Hindlimb muscle (tissue), 1 donor: ENCODE results near the gene RFC5. TPM values are rescaled to one million over a fixed set of nuclear protein-coding genes. Genes with fewer than 3 reads are reported as not detected.
"Not testable (repeated sequence)": the region's sequence is repeated elsewhere in the genome, so short reads cannot be mapped to it uniquely, and the experiment has no call there.

Experiments used
- DNase-seq: peaks from one replicate; pipeline ENCODE4 v3.0.0-alpha.2; 2013
- polyA plus RNA-seq: library from polyadenylated mRNA; unstranded; fragments of 120-200 nt; gene quantifications from one replicate; pipeline ENCODE4 v1.2.1, GENCODE V29; 2013; ENCODE audit not compliant: insufficient read length

Gene RFC5
- polyA plus RNA-seq, 1 donor, result 11.5 TPM

- DNase-seq, result no peak
Observed at GRCh38 chr12:118015944-118016343, 559 bp upstream of the RFC5 start.

DNA sequence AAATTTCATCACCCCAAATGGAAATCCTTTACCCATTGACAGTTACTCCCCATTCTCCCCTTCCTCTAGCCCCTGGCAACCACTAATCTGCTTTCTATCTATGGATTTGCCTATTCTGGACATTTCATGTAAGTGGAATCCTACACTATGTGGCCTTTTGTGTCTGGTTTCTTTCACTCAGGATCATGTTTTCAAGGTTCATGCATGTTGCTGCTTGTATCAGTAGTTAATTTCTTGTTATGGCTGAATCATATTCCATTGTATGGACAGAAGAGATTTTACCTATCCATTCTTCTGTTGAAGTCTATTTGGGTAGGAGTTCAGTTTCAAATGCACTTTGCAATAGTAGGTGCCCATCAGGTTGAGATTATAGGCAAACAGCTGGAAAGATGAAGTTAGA is 1.4 kb downstream of the RFC5 start:
- DNase-seq, result no peak

DNA sequence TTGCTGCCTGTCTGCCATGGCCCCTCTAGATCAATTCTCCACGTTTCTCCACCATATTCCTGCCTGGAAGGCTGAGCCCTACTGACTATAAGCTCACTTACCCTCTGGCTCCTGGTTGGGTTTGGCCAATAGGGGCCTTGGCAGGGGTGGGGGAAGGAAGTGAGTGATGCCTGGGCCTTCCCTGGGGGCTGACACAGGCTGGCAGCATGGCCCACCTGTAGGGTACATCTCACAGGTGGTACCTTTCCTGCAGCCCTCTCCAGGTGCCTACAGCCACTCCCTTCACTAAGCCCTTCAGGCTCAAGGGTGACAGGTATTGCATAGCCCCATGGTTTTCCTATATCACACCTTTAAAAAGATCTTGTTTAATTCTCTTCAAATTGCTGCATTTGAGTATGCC is 3.5 kb downstream of the RFC5 start:
- no peak for DNase-seq

GRCh38 chr12:118022097-118022727 is 5.7 kb downstream of the RFC5 start:
- DNase-seq, result not testable (repeated sequence)

DNA sequence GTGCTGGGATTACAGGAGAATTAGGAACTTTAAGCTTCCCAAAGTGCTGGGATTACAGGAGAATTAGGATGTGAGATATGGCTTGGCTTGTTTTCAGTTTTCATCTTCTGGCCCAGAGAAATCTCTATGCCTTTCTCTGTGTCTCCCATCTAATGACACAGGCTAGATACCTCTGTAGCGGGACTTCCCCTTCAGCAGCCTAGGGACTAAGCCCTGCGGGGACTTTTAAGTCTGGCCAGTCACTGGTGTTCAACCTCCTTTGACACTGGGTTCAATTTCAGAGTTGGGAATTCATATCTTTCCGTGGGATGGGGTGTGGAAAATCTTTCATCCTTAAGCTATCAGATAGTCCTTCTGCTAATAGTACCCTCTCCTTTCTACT is 6.2 kb downstream of the RFC5 start:
- DNase-seq, result no peak

DNA sequence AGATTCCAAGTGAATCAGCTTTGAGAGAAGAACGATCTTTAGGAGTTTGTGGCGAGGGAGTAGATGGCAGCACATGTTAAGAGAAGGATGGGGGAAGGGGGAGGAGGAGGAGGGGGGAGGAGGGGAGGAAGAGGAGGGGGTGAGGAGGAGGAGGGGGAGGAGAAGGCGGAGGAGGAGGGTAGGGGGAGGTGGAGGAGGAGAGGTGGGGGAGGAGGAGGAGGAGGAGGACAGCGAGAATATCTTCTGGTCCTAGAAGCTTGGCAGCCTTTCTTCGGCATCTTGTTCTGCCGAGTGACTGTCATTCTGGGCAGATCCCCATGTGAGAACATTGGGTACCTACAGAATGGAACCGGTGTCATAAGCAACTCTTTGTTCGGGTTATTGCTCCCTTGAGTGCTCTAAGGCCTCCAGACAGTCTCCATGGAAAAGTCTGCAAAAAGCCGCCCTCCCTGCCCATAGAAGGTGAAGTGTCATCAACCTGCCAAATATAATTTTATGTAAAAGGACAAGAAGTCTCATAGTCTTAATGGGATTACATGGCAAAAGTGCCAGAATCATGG is 6.9 kb downstream of the RFC5 start:
- no peak for DNase-seq

GRCh38 chr12:118025168-118025567 is 8.7 kb downstream of the RFC5 start:
- DNase-seq, result no peak

DNA sequence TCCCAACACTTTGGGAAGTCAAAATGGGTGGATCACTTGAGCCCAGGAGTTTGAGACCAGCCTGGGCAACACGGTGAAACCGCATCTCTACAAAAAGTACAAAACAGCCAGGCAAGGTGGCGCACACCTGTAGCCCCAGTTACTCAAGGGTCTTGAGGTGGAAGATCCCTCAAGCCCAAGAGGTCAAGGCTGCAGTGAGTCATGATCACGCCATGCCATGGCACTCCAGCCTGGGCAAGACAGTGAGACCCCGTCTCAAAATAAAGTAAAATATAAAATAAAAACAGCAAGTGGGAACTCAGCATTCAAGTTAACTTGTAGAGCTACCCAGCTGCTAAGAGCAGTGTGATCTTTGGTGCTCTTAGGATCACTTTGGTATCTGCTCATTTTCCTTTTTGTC is 12.7 kb downstream of the RFC5 start:
- DNase-seq, result no peak

DNA sequence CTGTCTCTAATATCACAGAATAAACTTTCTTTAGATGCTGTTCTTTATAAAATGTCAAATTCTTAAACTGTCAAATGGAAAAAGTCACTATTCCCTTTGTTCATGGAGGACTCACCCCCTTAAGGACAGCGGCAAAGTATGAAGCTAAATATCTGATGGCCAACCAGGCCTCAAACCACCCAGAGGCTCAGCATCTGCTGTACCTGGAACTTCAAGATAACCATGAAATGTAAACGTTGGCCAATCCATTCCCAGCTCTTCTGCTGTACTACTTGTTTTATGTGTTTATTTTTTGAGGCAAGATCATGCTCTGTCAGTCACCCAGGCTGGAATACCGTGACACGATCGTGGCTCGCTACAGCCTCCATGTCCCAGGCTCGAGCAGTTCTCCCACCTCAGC is 15.7 kb downstream of the RFC5 start:
- DNase-seq, result no peak

DNA sequence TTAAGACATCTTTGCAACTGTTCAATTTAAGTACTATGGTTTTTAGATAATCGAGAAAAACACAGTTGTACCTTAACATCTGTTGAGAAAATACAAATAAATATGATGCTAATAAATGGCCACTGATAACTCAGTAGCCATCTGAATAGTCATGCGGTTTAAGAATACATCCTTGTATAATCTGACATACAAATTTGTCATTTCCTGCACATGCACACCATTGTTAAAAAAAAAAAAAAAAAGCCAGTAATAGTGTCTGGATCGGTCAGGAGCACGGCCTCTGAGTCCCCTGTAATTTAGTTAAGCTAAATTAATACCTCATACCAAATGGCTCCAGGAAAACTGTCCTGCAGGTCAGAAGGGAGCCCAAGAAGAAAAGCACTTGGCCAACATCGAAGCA is 16.8 kb downstream of the RFC5 start:
- no peak for DNase-seq

- no peak for DNase-seq
Observed at GRCh38 chr12:118033902-118034301, 17.4 kb downstream of the RFC5 start.

- DNase-seq, result peak; percentile 26
Observed at GRCh38 chr12:118034429-118035189, 18.1 kb downstream of the RFC5 start.

DNA sequence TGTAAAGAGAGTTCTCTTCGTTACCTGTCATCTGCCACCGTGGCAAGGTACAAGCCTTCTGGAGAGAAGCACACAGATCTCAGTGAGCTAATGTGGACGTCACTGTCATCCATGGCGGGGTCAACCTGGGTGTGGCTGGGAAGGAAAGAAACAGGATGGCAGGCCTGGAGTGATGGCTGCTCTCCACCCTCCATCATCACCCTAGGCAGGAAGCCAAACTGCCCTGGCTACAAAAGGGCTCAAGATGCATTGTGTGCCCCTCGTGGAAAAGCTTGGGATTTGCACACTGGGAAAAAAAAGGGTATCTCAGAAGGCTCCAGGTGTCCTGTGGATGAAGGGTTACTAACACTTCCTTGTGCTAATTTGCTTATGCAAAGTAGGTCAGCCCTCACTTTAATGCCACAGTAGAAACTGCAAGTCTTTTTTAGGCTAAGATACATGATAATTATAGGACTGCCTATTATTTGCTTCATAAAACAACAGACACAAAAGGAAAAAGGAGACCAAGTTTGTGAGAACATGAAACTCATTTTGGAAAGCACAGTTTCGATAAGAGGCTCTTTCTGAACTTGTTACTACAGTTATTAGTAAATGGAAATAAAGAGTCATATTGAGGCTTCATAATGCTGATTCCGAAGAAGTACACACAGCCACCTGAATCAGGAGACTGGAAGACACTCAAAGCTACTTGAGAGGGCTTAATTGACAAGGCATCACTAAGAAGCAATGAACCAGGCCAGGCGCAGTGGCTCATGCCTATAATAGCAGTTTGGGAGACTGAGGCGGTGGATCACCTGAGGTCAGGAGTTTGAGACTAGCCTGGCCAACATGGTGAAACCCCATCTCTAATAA is 18.9 kb downstream of the RFC5 start:
- no peak for DNase-seq

DNA sequence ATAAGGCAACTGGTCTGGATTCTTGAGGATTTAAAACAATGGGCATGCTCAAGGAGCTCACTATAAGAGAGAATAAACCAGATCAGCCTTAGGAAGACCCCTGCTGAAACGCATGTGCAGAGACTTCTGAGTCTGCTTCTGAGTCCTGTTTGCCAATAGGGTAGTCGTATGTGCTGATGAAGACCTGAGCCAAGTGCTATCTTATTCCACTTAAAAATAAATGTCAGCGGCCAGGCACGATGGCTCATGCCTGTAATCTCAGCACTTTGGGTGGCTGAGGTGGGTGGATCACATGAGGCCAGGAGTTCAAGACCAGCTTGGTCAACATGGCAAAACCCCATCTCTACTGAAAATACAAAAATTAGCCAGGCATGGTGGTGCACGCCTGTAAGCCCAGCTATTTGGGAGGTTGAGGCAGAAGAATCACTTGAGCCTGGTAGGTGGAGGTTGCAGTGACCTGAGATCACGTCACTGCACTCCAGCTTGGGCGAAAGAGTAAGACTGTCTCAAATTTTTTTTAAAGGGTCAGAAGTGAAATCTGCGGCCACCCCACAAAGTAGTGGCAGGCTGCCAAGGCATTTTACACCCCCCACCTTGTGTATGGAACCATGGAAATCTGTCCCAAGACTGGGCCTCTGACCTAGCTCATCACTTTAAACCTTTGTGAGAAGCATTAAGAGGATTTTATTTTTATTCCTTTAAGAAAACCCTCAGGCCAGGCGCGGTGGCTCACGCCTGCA is 20.3 kb downstream of the RFC5 start:
- no peak for DNase-seq

GRCh38 chr12:118038137-118038536 is 21.6 kb downstream of the RFC5 start:
- no peak for DNase-seq

DNA sequence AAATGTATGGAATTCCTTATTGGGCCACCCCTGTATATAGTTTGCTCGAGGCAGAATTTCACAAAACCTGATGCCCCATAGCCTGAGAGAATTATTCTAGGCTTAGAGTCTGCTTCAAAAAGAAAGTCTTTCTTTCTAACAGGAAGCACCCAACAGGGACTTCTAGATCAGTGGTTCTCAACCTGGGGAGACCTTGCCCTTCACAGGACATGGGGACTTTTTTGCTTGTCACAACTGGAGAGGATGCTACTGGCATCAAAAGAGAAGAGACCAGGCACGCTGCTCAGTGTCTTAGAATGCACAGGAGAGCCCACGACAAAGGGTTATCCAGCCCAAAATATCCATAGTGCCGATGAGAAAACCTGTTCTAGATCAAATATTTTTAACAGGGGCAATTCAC is 25.6 kb downstream of the RFC5 start:
- DNase-seq, result no peak

DNA sequence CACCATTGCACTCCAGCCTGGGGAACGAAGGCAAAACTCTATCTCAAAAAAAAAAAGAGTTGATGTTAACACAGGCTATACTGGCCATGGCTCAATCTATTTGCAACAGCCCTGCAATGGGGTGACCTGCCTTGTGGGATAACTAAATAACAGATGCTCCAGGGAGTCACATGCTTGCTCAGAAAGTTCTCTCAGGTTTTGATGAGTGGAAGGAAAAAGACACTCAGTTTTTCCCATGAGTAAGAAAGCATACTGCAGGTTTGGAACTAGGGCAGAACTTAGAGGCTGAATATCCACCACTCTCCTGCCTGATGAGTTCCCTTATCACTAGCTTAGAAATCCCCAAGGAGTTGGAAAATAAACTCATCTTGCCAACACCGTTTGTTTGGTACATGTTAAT is 27.6 kb downstream of the RFC5 start:
- no peak for DNase-seq

- no peak for DNase-seq
Observed at GRCh38 chr12:118044577-118044976, 28.1 kb downstream of the RFC5 start.

GRCh38 chr12:118046430-118046829 is 29.9 kb downstream of the RFC5 start:
- no peak for DNase-seq

DNA sequence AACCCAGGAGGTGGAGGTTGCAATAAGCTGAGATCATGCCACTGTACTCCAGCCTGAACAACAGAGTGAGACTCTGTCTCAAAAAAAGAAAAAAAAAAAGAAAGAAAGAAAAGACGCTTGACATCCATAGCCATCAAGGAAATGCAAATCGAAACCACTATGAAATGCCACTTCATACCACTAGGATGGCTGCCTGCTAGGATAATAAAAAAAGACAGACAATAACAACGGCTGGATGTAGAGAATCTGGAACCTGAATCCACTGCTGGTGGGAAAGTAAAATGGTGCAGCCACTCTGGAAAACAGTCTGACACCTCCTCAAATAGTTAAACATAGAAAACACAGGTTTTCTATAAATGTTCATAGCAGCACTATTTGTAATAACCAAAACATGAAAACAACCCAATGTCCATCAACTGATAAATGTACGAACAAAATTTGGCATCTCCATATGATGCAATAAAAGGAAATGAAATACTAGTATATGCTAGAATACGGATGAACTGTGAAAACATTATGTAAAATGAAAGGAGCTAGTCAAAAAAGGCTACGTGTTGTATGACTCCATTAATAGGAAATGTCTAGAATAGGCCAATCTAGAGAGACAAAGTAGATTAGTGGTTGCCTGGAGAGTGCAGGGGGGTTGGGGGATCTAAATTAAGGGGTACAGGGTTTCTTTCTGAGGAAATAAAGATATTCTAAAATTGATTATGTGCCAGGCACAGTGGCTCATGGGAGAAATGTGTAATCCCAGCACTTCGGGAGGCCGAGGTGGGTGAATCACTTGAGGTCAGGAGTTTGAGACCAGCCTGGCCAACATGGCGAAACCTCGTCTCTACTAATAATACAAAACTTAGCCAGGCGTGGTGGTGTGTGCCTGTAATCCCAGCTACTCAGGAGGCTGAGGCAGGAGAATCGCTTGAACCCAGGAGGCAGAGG is 34.7 kb downstream of the RFC5 start:
- DNase-seq, result no peak

DNA sequence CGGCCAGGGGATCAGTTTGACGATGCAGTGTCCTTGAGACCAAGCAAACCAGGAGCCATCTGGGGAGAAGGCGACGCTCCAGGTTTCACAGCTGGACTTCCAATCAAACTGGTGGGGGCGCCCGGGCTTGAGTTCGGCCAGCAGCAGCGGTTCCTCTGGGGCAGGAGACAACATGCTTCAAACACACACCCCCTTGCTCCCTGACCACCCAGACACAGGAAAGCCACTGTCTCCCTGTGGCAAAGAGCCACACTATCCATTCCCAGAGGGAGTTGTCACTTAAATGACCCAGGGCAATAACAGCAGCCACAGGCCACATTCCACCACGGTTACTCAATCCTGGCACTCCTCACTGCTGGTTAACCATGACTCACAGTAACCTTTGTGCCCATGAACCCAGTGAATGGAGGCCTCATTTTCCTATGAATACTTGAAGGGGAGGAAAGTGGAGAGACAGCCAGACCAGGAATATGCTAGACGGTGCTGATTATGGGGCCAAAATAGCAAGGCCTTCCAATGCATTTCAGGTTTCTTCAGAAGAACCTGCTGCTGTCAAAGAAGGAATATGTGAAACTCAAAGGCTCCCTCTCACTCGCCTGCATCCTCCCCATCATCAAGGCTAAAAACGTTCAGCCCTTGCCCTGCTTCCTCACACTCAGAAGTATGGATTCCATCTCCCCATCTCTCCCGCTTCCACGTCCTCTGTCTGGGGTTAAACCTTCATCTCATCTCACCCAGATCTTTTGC is 36.0 kb downstream of the RFC5 start:
- peak; percentile 26 for DNase-seq
